Peyer's patch (tissue), 4 donors: Measurements from ENCODE around the gene CACNB2.
"Not testable (repeated sequence)": the region's sequence is repeated elsewhere in the genome, so short reads cannot be mapped to it uniquely, and the experiment has no call there.

Experiments
- CTCF ChIP-seq, 6 experiments: fragments of 450-650 bp in 4 of 6; fragments of 200-600 bp in 2 of 6; sonication (generic) in 1 of 6; IDR thresholded peaks; one replicate each; pipeline ENCODE4 v1.5.1; 2017 to 2019; ENCODE audit warnings: antibody characterized with exemption in 6 of 6, mild to moderate bottlenecking in 3 of 6, moderate library complexity in 1 of 6
- POLR2A ChIP-seq, 2 donors: fragments of 450-650 bp; IDR thresholded peaks; one replicate each; pipeline ENCODE4 v1.5.1; 2017; ENCODE audit warnings: antibody characterized with exemption in 2 of 2, mild to moderate bottlenecking in 2 of 2, moderate library complexity in 2 of 2

GRCh38 chr10:18153381-18153780 is 13.2 kb downstream of the CACNB2 start:
- not testable (repeated sequence) for TF ChIP-seq CTCF, POLR2A (IDR thresholded peaks at IDR 0.05)
